Neural progenitor cell (in vitro differentiated cells): ENCODE results near the gene MOBP. TPM values are rescaled to one million over a fixed set of nuclear protein-coding genes. Genes with fewer than 3 reads are reported as not detected.

Experiments
- DNase-seq: peaks from one replicate; pipeline ENCODE4 v3.0.0-alpha.2; 2016; ENCODE audit warnings: low spot score
- H2AFZ ChIP-seq: fragments of 200-600 bp; sonication (generic); replicated peaks from 2 replicates; pipeline ENCODE4 v1.6.1; 2016; ENCODE audit warnings: antibody characterized with exemption
- H3F3A ChIP-seq: fragments of 200-600 bp; sonication (generic); 2 replicates; pipeline ENCODE4 v1.6.1; 2016; ENCODE audit warnings: antibody characterized with exemption, low read depth
- H3K27ac ChIP-seq: fragments of 200-600 bp; sonication (generic); 2 replicates; pipeline ENCODE4 v1.5.1; 2016; ENCODE audit warnings: mild to moderate bottlenecking
- H3K27me3 ChIP-seq: fragments of 200-600 bp; sonication (generic); 2 replicates; pipeline ENCODE4 v1.6.1; 2016; ENCODE audit warnings: mild to moderate bottlenecking, moderate library complexity
- H3K36me3 ChIP-seq: fragments of 200-600 bp; sonication (generic); 2 replicates; pipeline ENCODE4 v1.5.1; 2016
- H3K4me1 ChIP-seq: fragments of 200-600 bp; sonication (generic); 2 replicates; pipeline ENCODE4 v1.6.1; 2016; ENCODE audit warnings: mixed run types
- H3K4me2 ChIP-seq: fragments of 200-600 bp; sonication (generic); 2 replicates; pipeline ENCODE4 v1.6.1; 2016
- H3K4me3 ChIP-seq: fragments of 200-600 bp; sonication (generic); 2 replicates; pipeline ENCODE4 v1.5.1; 2016
- H3K79me2 ChIP-seq: fragments of 200-600 bp; sonication (generic); 2 replicates; pipeline ENCODE4 v1.6.1; 2016; ENCODE audit warnings: low read depth
- H3K9ac ChIP-seq: fragments of 200-600 bp; sonication (generic); 2 replicates; pipeline ENCODE4 v1.6.1; 2016
- H3K9me3 ChIP-seq: fragments of 200-600 bp; sonication (generic); 2 replicates; pipeline ENCODE4 v1.5.1; 2016; ENCODE audit warnings: low read depth
- H4K20me1 ChIP-seq: fragments of 200-600 bp; sonication (generic); 2 replicates; pipeline ENCODE4 v1.6.1; 2016; ENCODE audit warnings: low read depth
- H3K27ac Mint-ChIP-seq: 3 replicates; pipeline ENCODE4 v1.8.0; 2021; ENCODE audit warnings: mixed read lengths
- H3K27me3 Mint-ChIP-seq: 2 replicates; pipeline ENCODE4 v1.8.0; 2022; ENCODE audit warnings: low read depth, mild to moderate bottlenecking, inconsistent platforms, moderate library complexity, mixed read lengths; ENCODE audit not compliant: insufficient read depth
- H3K36me3 Mint-ChIP-seq: 3 replicates; pipeline ENCODE4 v1.8.0; 2021; ENCODE audit warnings: mixed read lengths
- H3K4me1 Mint-ChIP-seq: 3 replicates; pipeline ENCODE4 v1.8.0; 2021; ENCODE audit warnings: mixed read lengths
- H3K4me3 Mint-ChIP-seq: 3 replicates; pipeline ENCODE4 v1.8.0; 2021; ENCODE audit warnings: mild to moderate bottlenecking, moderate library complexity, mixed read lengths
- H3K9me3 Mint-ChIP-seq: 3 replicates; pipeline ENCODE4 v1.8.0; 2020; ENCODE audit warnings: mixed read lengths
- EZH2 ChIP-seq: fragments of 200-600 bp; sonication (generic); IDR thresholded peaks from 2 replicates; pipeline ENCODE4 v1.6.1; 2017; ENCODE audit warnings: antibody characterized with exemption, mild to moderate bottlenecking, moderate library complexity
- EZH2phosphoT487 ChIP-seq: fragments of 200-600 bp; sonication (generic); IDR thresholded peaks from 2 replicates; pipeline ENCODE4 v1.6.1; 2017; ENCODE audit warnings: antibody characterized with exemption
- total RNA-seq: library from RNA; depleted of rRNA; stranded (reverse); fragments of >200 nt; gene quantifications from 2 replicates; pipeline ENCODE4 v1.2.3, GENCODE V29; 2015; ENCODE audit warnings: low replicate concordance
- TF ChIP-seq, protein P1 (sequence below): fragments of 200-600 bp; sonication (generic); IDR thresholded peaks from 2 replicates; pipeline ENCODE4 v1.5.1; 2017; ENCODE audit warnings: antibody characterized with exemption, mild to moderate bottlenecking

MOBP gene
- total RNA-seq, 1 donor from 2014 or later: not detected

DNA sequence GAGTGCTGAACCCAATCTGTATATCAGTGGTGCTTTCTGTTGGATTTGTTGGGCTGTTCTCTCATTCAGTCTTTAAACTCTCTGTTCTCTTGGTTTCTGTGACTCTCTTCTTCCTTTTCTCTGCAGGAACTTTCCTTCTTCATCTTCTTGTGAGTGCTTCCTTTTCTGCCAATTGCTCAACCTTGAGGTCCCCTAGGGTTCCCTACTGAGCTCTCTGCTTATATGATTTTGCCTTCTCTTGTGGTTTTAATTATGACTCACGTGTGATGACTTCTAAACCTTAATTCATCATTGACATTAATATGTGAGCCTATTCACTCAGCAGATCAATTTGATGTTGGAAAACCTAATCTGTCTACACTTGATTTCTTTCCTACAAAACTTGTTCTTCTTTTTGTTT is 39.4 kb downstream of the MOBP start:
- Mint-ChIP-seq H3K4me1 (no peaks in the 10 kb centered on the region), H3K27me3 (no peaks in the 10 kb centered on the region), H3K4me3 (no peak overlapping the region), H3K9me3 (peaks cover 4% of the 10 kb centered on the region), H3K36me3 (no peaks in the 10 kb centered on the region), H3K27ac (no peak overlapping the region)
- no peaks in the 10 kb centered on the region for H3K79me2 ChIP-seq
- H3F3A ChIP-seq: no peaks in the 10 kb centered on the region
- no peak for DNase-seq
- no peaks in the 10 kb centered on the region for H3K27me3 ChIP-seq
- H2AFZ ChIP-seq: no peak overlapping the region
- no peak for TF ChIP-seq EZH2phosphoT487
- no peak for TF ChIP-seq EZH2
- TF ChIP-seq, protein P1, sequence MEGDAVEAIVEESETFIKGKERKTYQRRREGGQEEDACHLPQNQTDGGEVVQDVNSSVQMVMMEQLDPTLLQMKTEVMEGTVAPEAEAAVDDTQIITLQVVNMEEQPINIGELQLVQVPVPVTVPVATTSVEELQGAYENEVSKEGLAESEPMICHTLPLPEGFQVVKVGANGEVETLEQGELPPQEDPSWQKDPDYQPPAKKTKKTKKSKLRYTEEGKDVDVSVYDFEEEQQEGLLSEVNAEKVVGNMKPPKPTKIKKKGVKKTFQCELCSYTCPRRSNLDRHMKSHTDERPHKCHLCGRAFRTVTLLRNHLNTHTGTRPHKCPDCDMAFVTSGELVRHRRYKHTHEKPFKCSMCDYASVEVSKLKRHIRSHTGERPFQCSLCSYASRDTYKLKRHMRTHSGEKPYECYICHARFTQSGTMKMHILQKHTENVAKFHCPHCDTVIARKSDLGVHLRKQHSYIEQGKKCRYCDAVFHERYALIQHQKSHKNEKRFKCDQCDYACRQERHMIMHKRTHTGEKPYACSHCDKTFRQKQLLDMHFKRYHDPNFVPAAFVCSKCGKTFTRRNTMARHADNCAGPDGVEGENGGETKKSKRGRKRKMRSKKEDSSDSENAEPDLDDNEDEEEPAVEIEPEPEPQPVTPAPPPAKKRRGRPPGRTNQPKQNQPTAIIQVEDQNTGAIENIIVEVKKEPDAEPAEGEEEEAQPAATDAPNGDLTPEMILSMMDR: no peak
- H4K20me1 ChIP-seq: no peaks in the 10 kb centered on the region
- no peaks in the 10 kb centered on the region for H3K36me3 ChIP-seq
- H3K9me3 ChIP-seq: no peaks in the 10 kb centered on the region
- no peak overlapping the region for H3K9ac ChIP-seq
- peaks cover 8% of the 10 kb centered on the region for H3K4me1 ChIP-seq
- no peak overlapping the region for H3K27ac ChIP-seq
- peak overlapping the region; percentile 19 for H3K4me2 ChIP-seq
- H3K4me3 ChIP-seq: no peak overlapping the region

DNA sequence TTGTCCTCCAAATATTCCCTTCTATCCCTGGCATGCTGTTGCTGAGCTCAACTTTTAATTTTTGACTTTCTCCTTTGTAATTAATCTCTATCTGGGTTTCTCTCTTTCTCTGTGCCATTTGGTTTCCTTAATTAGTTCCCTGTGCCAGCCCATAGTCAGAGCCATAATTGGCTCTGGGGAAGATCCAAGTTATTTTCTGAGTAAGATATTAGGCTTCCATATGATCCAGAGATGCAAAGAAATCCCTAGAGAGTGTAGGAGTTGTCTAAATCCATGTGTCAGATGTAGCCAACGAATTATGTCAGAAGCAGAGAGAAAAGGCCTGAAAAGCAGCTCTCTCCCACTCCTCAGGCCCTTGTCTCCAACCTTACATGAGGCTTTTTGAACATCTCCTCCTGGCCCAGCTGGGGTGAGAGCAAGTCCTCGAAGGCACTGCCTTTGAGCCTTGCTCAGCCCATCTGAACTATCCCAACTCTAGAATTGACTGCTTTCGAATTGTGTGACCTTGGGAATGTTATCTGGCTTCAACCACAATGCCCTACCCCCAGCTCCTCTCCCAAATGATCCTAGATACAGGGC is 46.4 kb downstream of the MOBP start:
- no peak for DNase-seq
- no peaks in the 10 kb centered on the region for H3K36me3 Mint-ChIP-seq
- Histone ChIP-seq H3K4me1 (no peaks in the 10 kb centered on the region), H3K79me2 (no peaks in the 10 kb centered on the region), H3K27me3 (no peaks in the 10 kb centered on the region), H3K9me3 (no peaks in the 10 kb centered on the region), H3K4me3 (no peak overlapping the region), H3K27ac (no peak overlapping the region), H3K9ac (no peak overlapping the region), H3K36me3 (no peaks in the 10 kb centered on the region), H3F3A (no peaks in the 10 kb centered on the region), H3K4me2 (no peak overlapping the region), H4K20me1 (no peaks in the 10 kb centered on the region), H2AFZ (no peak overlapping the region)
- H3K9me3 Mint-ChIP-seq: peaks cover 3% of the 10 kb centered on the region
- peaks cover 2% of the 10 kb centered on the region for H3K4me1 Mint-ChIP-seq
- H3K27ac Mint-ChIP-seq: no peak overlapping the region
- TF ChIP-seq EZH2phosphoT487: no peak
- TF ChIP-seq, protein P1: no peak
- TF ChIP-seq EZH2: no peak
- H3K4me3 Mint-ChIP-seq: no peak overlapping the region
- no peaks in the 10 kb centered on the region for H3K27me3 Mint-ChIP-seq

DNA sequence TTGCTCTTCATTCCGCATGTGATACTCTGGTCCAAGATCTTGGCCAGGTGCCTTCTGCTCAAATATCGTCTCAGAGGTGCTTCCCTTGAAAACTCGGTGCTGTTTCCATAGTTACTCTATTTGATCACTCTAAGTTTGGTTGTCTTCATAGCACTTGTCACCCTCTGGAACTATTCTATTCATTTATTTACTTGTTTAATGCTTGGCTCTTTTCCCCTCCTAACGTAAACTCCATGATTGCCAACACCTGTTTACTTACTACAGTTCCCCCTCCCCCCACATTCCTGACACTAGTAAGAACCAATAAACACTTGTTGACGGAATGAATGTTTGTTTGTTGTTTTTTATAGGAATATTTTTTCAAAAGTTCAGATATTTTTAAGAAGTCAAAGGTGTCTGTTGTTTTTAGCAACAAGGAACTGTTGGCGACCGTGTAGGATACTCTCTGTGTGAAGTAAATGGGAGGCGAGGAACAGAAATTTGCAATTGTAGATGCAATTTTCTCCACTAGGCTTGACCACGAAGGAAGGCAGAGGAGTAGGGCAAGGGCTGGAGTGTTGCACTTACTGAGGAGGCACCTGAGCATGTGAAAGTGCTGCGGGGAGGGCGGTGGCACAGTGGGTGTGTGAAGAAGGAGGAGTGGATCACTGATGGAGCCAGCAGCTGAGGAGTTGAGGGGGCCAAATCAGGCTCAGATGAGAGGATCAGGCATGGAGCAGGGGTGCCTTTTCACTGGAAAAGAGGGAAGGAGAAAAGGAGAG is 48.4 kb downstream of the MOBP start:
- H3K36me3 Mint-ChIP-seq: no peaks in the 10 kb centered on the region
- no peak overlapping the region for H3K27ac ChIP-seq
- H3K36me3 ChIP-seq: no peaks in the 10 kb centered on the region
- no peaks in the 10 kb centered on the region for H3K27me3 ChIP-seq
- H3K4me1 Mint-ChIP-seq: peaks cover 2% of the 10 kb centered on the region
- H4K20me1 ChIP-seq: no peaks in the 10 kb centered on the region
- H3K79me2 ChIP-seq: no peaks in the 10 kb centered on the region
- H3K27ac Mint-ChIP-seq: peak overlapping the region; percentile 26
- peaks cover 2% of the 10 kb centered on the region for H3K27me3 Mint-ChIP-seq
- H3K4me3 Mint-ChIP-seq: no peak overlapping the region
- no peaks in the 10 kb centered on the region for H3F3A ChIP-seq
- no peaks in the 10 kb centered on the region for H3K9me3 Mint-ChIP-seq
- no peak overlapping the region for H3K4me2 ChIP-seq
- no peak overlapping the region for H3K9ac ChIP-seq
- H3K4me3 ChIP-seq: no peak overlapping the region
- H2AFZ ChIP-seq: no peak overlapping the region
- H3K9me3 ChIP-seq: no peaks in the 10 kb centered on the region
- TF ChIP-seq EZH2 (no peak), EZH2phosphoT487 (no peak)
- TF ChIP-seq, protein P1: no peak
- DNase-seq: no peak
- H3K4me1 ChIP-seq: no peaks in the 10 kb centered on the region
